IPS DF 6.9 (cell line): Measurements from ENCODE around the gene ZNF526.

Source experiments
- DNase-seq: peaks from one replicate; pipeline ENCODE4 v3.0.0-alpha.2; 2013; ENCODE audit warnings: low read depth, low spot score
- H3K27ac ChIP-seq: one replicate; pipeline ENCODE4 v1.5.1; 2013; ENCODE audit warnings: low read length, control low read depth
- H3K27me3 ChIP-seq: 2 replicates; pipeline ENCODE4 v1.6.1; 2013; ENCODE audit warnings: mild to moderate bottlenecking, low read length; ENCODE audit not compliant: control insufficient read depth, insufficient read depth
- H3K36me3 ChIP-seq: 2 replicates; pipeline ENCODE4 v1.6.1; 2013; ENCODE audit warnings: low read length; ENCODE audit not compliant: control insufficient read depth, insufficient read depth
- H3K4me1 ChIP-seq: 2 replicates; pipeline ENCODE4 v1.6.1; 2013; ENCODE audit warnings: low read length; ENCODE audit not compliant: control insufficient read depth, insufficient read depth
- H3K4me3 ChIP-seq: 2 replicates; pipeline ENCODE4 v1.5.1; 2013; ENCODE audit warnings: mild to moderate bottlenecking, low read length
- H3K9me3 ChIP-seq: 2 replicates; pipeline ENCODE4 v1.6.1; 2013; ENCODE audit warnings: low read length, inconsistent platforms; ENCODE audit not compliant: control insufficient read depth, insufficient read depth
- WGBS: extraction: QIAGEN DNeasy Blood & Tissue Kit; methylation state at CpG from one replicate; pipeline ENCODE4 v1.1.7; 2013; ENCODE audit warnings: mixed read lengths, missing lambda C conversion rate; ENCODE audit not compliant: insufficient read length, insufficient coverage; 5-methylcytosine and 5-hydroxymethylcytosine counted together

The ZNF526 gene

DNA sequence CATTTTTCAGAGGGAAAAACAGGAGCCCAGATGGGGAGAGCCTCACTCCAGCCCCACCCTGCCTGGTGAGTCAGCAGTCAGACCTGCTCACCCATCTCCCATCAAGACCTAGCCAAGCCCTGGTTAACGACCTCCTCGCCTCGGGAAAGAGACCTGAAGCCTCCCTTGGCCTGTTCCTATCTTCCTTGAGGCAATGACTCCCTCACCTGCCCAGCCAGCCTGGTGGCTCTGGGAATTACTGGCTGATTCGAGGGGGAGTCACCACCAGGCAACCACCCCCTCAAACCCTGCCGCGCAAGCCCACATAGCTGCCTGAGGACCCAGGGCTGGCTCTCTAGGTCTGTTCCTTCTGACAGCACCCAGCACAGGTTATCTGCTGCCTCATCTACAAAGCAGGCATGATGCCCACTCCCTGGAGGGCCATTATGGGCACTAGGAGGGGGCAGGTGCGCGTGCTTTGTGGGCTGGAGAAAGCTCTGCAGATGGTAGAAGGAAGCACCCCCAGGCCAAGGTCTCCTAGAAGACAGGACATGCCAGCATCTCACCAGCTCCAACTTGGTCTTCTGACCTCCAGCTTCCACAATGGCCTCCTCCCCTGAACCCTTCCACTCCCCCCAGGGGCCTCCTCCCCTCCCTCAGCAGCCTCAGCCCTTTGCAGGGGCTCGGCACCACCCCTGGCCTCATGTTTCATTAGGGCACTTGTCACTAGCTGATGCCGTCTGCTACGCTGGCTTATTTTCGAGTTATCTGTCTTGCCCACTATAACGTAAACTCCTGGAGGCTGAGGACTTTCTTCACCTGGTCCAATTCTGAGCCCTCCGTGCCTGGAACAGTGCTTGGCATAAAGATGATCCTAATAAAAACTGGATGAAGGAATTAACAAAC is 13.0 kb upstream of the ZNF526 start:
- no CpG with 5 or more reads among the region's 14 CpGs for WGBS
- no peak for DNase-seq
- Histone ChIP-seq H3K27ac (no peak overlapping the region), H3K4me1 (no peaks in the 10 kb centered on the region; the same call in 1 of the 2 replicates), H3K4me3 (no peak overlapping the region), H3K27me3 (no peaks in the 10 kb centered on the region), H3K9me3 (no peaks in the 10 kb centered on the region), H3K36me3 (peaks cover 26% of the 10 kb centered on the region)

DNA sequence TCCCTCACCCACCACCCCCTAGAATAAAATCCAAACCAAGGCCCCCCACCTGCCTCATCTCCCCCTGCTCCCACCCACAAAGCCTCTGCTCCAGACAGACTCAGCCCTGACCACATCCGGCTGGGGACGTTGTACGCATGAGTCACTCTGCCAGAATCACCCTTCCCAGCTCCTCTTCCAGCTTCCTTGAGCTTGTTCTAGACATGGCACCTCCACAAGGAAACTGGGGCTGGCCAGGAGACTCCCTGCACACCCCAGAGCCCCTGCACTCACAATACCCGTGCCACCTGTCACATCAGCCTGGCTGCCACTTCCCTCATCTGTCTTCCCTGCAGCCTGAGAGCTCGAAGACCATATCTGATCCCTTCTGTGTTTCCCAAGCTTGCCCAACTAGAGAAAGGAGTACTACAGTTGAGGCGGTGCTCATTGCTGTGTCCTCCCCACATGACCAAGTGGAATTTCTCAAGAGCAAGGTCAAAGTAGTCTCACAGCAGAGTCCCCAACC is 12.3 kb upstream of the ZNF526 start:
- no peaks in the 10 kb centered on the region for H3K27me3 ChIP-seq
- H3K9me3 ChIP-seq = no peaks in the 10 kb centered on the region
- no peak for DNase-seq
- H3K4me1 ChIP-seq = no peaks in the 10 kb centered on the region; the same call in 1 of the 2 replicates
- no peak overlapping the region for H3K27ac ChIP-seq
- no CpG with 5 or more reads among the region's 6 CpGs for WGBS
- peaks cover 26% of the 10 kb centered on the region for H3K36me3 ChIP-seq
- no peak overlapping the region for H3K4me3 ChIP-seq

DNA sequence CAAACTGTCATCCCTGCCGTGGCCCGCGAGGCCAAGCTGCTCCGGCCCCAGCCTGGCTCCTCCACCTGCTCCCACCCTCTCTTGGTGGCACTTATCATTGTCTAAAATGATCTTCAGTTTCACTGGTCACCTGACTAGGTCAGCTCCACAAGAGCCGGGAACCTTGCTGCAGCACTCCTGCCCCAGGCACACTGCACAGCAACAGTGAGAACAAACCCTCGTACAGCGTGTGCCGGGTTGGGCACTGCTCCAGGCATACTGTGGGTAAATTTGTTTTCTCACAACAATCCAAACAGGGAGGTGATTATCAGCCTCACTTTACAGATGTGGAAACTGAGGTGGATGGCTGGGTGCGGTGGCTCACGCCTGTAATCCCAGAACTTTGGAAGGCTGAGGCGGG is 11.5 kb upstream of the ZNF526 start:
- H3K4me1 ChIP-seq = no peaks in the 10 kb centered on the region; the same call in 1 of the 2 replicates
- H3K9me3 ChIP-seq = no peaks in the 10 kb centered on the region
- no peak overlapping the region for H3K4me3 ChIP-seq
- no peak for DNase-seq
- peaks cover 25% of the 10 kb centered on the region for H3K36me3 ChIP-seq
- H3K27ac ChIP-seq = no peak overlapping the region
- no peaks in the 10 kb centered on the region for H3K27me3 ChIP-seq
- WGBS = no CpG with 5 or more reads among the region's 11 CpGs

DNA sequence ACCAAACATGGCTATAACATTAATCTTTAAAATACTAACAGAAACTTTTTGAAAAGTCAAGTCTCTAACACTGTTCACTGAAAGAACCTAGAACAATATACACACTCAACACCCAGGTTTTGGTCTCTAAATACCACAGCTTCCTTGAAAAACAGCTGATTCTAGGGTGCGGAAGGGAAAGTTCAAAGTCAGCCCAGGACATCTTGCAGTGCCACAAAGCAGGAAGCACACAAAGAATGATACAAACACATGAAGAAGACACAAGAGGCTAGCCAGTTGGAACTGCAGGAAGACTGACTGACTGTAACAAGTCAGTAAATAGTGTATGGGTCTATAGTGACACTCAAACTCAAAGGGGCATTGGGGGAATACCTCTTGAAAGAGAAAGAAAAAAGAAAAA is 7.2 kb upstream of the ZNF526 start:
- H3K36me3 ChIP-seq = peaks cover 23% of the 10 kb centered on the region
- no peak overlapping the region for H3K27ac ChIP-seq
- no peaks in the 10 kb centered on the region for H3K27me3 ChIP-seq
- WGBS = no CpG with 5 or more reads among the region's 1 CpG
- H3K4me3 ChIP-seq = no peak overlapping the region
- 0 out of 2 replicates have a peak, but pooled peaks cover 1% of the 10 kb centered on the region for H3K4me1 ChIP-seq
- no peak for DNase-seq
- no peaks in the 10 kb centered on the region for H3K9me3 ChIP-seq

DNA sequence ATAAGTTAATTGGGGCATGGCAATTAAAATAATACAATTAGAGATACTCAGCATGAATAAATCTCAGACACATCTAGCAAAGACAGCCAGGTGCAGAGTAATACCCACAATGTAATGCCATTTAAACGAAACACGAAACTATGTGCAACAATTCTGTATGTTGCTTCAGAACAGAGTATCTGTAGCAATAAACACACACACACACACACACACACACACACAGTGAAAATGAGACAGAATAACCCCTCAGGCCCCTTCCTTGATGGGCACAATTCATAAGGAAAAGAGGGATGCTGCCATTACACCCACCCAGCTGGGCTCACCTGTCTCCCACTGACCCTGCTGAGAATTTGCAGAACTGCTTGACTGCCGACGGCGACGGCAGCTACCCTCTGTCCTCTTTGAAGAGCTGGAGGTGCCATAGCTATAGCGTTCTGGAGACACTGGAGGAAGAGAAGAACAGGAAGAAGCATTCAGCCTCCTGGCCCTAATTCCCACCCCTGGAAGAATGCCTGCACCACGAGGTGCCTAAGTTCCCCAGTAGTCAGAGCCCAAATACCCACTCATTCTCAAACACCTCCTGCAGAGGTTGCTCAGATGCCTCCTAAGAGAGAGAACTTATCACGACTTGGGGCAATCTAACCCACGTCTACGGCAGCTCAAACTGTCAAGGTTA is 5.2 kb upstream of the ZNF526 start:
- Histone ChIP-seq H3K27me3 (no peaks in the 10 kb centered on the region), H3K4me1 (0 out of 2 replicates have a peak, but pooled peaks cover 4% of the 10 kb centered on the region), H3K9me3 (no peaks in the 10 kb centered on the region), H3K36me3 (peaks cover 4% of the 10 kb centered on the region; the same call in 1 of the 2 replicates), H3K27ac (no peak overlapping the region), H3K4me3 (no peak overlapping the region)
- WGBS = no CpG with 5 or more reads among the region's 11 CpGs
- DNase-seq = no peak

DNA sequence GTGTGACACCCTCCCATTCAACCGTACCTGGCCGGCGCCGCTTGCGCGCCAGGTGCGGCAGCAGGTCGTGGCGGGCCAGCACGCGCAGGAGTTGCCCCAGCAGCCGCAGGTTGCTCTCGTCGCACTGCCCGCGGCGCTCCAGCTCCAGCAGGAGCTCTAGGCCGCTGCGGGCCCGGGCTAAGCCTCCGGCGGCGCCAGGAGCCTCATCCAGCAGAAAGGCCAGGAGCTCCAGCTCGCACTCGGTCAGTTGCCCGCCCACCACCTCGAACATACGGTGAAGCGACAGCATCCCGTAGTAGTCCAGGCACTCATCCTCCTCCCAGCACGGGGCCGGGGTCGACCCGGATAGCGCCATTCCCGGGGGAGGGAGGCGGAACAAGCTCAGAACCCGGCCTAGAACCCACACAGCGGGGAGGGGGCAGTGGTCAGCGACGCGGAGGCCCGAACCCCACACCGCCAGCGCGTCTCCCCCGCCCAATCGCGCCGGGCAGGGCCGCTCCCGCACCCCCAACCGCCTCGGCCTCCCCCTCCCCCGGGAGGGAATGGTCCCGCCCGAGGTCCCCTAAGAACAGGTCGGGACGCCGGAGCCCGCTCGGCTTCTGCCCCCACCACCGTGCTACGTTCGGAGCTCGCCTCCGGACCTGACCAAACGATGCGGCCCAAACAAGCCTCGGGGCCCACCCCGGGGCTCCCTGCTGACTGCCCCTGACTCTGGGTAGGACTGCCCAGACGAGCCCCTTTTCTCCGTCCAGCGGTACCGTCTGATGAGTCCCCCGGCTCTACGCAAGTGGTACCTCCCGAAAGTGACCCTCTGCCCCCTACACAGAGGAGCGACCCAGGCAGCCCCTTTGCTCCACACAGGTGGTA is 3.2 kb upstream of the ZNF526 start:
- Histone ChIP-seq H3K27me3 (no peaks in the 10 kb centered on the region), H3K9me3 (no peaks in the 10 kb centered on the region), H3K27ac (no peak overlapping the region), H3K4me3 (peak overlapping the region; percentile 81), H3K4me1 (0 out of 2 replicates have a peak, but pooled peaks cover 4% of the 10 kb centered on the region), H3K36me3 (peaks cover 3% of the 10 kb centered on the region; the same call in 1 of the 2 replicates)
- WGBS = no CpG with 5 or more reads among the region's 79 CpGs
- no peak for DNase-seq

DNA sequence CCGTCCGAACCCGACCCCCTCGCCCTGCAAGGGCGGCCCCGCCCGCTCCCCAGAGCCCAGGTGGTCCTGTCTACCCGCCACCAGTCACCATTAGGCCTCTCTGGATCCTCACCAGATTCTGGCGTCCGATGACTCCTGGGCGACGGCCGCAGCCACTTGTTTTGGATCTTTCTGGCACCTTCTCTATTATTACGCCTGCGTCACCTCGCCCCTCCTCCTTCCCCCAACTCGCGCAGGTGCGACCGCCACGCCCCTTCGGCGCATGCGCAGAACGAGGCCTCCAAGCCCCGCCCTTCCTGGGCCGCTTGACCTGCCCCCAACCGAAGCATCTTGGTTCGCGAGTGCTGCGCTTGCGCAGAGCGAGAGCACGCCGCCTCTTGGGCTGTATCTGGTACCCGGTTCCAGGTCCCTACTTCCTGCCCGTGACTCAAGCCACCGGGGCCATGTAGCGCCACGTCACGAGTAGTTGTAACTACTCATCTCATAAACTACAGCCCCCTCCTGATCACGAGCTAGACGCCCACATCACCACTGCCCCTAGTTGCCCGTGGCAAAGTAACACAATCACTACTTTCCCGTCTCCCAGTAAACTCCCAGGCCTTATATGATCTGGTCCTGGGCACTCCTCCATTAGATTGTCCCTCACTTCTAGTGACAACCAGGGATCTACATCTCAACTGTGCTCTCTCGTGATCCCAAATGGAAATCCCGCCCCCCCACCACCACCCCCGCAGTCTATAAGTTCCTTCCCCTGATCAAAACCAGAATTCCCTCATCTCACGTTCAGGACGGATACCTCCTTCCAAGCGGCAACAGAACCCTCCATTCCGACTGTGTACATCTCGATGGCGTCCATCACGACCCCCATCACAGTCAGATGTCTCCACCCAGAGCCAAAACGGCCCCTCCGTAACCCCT is 2.3 kb upstream of the ZNF526 start, which contains the start of gene DEDD2:
Gene DEDD2 (minus strand): TSS at position 158 of the 918 bp plus-strand sequence. CDS start 670 bp downstream, outside the sequence.
- H3K27me3 ChIP-seq = no peaks in the 10 kb centered on the region
- H3K27ac ChIP-seq = no peak within 1 kb of the TSS
- H3K9me3 ChIP-seq = no peaks in the 10 kb centered on the region
- peak; percentile 92 for DNase-seq
- H3K36me3 ChIP-seq = peaks cover 3% of the 10 kb centered on the region; the same call in 1 of the 2 replicates
- H3K4me1 ChIP-seq = 0 out of 2 replicates have a peak, but pooled peaks cover 4% of the 10 kb centered on the region
- WGBS = no CpG with 5 or more reads among the region's 57 CpGs
- peak within 1 kb of the TSS; percentile 81 for H3K4me3 ChIP-seq

DNA sequence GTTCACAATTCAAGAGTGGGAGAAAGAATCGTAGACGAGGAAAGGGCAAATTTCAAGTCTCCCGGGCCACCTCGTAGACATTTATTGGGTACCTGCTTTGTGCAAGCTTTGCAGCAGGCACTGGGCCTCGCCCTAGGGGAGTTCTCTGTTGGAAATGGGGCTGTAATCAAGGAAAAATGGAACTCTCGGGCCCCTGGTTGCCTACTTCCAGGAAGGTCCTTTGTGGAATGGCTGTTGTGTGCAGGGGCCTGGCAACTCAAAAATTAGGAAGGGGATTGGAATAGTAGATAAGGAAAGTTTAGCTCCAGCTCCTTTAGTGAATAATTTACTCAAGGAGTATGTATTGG is 612 bp downstream of the ZNF526 start:
- Histone ChIP-seq H3K27me3 (no peaks in the 10 kb centered on the region), H3K9me3 (no peaks in the 10 kb centered on the region), H3K4me3 (peak overlapping the region; percentile 73; the same call in 1 of the 2 replicates), H3K27ac (no peak overlapping the region), H3K36me3 (peaks cover 17% of the 10 kb centered on the region), H3K4me1 (0 out of 2 replicates have a peak, but pooled peaks cover 4% of the 10 kb centered on the region)
- WGBS = no CpG with 5 or more reads among the region's 6 CpGs
- no peak for DNase-seq

DNA sequence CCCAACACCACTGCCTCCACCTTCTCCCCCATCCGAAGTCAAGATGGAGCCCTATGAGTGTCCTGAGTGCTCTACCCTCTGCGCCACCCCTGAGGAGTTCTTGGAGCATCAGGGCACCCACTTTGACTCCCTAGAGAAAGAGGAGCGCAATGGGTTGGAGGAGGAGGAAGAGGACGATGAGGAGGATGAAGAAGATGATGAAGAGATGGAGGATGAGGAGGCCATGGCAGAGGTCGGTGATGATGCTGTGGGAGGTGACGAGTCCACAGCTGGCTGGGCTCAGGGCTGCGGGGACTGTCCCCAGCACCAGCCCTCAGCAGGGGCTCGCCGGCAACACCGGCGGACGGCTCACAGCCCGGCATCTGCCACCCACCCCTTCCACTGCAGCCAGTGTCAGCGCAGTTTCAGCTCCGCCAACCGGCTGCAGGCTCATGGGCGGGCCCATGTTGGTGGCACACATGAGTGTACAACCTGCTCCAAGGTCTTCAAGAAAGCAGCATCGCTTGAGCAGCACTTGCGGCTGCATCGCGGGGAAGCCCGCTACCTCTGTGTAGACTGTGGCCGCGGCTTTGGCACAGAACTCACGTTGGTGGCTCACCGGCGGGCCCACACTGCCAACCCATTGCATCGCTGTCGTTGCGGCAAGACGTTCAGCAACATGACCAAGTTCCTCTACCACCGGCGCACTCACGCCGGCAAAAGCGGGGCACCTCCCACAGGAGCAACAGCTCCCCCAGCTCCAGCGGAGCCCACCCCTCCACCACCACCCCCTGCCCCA is 5.0 kb downstream of the ZNF526 start:
- no peak overlapping the region for H3K27ac ChIP-seq
- H3K9me3 ChIP-seq = no peaks in the 10 kb centered on the region
- no peak overlapping the region for H3K4me3 ChIP-seq
- no peaks in the 10 kb centered on the region for H3K27me3 ChIP-seq
- DNase-seq = no peak
- peaks cover 30% of the 10 kb centered on the region for H3K36me3 ChIP-seq
- no peaks in the 10 kb centered on the region for H3K4me1 ChIP-seq
- WGBS = 100% methylated on average over 1 of the region's 37 CpGs
